Measurements from ENCODE around the gene NBPF14.
"Not testable (repeated sequence)": the region's sequence is repeated elsewhere in the genome, so short reads cannot be mapped to it uniquely, and the experiment has no call there.

DNA sequence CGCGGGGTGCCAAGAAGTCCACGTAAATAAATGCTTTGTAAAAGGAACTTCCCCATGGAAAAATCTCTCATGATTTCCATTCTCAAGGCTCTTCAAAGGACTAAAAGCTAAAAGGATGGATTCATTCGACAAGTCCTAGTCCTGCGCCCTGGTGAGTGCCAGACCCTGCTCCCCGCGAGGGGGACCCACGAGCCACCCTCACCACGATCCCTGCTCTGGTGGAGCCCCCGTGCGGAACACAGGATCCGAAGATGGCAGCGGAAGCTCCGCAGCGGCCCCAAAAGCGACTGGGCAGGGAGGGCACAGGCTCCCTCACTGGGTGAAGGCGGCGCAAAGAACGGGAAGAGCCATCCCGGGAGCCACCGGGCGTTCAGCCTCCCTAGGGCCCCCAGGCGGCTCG, 67.2 kb downstream of the NBPF14 start:
- TF ChIP-seq, protein P1, sequence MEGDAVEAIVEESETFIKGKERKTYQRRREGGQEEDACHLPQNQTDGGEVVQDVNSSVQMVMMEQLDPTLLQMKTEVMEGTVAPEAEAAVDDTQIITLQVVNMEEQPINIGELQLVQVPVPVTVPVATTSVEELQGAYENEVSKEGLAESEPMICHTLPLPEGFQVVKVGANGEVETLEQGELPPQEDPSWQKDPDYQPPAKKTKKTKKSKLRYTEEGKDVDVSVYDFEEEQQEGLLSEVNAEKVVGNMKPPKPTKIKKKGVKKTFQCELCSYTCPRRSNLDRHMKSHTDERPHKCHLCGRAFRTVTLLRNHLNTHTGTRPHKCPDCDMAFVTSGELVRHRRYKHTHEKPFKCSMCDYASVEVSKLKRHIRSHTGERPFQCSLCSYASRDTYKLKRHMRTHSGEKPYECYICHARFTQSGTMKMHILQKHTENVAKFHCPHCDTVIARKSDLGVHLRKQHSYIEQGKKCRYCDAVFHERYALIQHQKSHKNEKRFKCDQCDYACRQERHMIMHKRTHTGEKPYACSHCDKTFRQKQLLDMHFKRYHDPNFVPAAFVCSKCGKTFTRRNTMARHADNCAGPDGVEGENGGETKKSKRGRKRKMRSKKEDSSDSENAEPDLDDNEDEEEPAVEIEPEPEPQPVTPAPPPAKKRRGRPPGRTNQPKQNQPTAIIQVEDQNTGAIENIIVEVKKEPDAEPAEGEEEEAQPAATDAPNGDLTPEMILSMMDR (IDR thresholded peaks at IDR 0.05) = peak in 1 of 6 experiments; percentile 16
- TF ChIP-seq POLR2A (IDR thresholded peaks at IDR 0.05) = not testable (repeated sequence)

Measured in thyroid gland (tissue), 4 donors.